Measurements from ENCODE around the gene CD86. TPM values are rescaled to one million over a fixed set of nuclear protein-coding genes. Genes with fewer than 3 reads are reported as not detected.

CD86 gene
- total RNA-seq, 1 donor: not detected

- TF ChIP-seq CTCF (IDR thresholded peaks at IDR 0.05; ENCODE audit: extremely low read depth, low read depth, low read length): no peak
- H3K27me3 ChIP-seq (ENCODE audit: insufficient read depth, low read length): peaks cover 9% of the 10 kb centered on the region
- no peak overlapping the region for H2AFZ ChIP-seq (ENCODE audit: low read length)
- H3K4me2 ChIP-seq (ENCODE audit: insufficient read depth, low read length): no peak overlapping the region
- no peak for DNase-seq (ENCODE audit: insufficient read length, low spot score, missing footprints)
- no peaks in the 10 kb centered on the region for H3K36me3 ChIP-seq (ENCODE audit: insufficient read depth, low read length)
- no peaks in the 10 kb centered on the region for H4K20me1 ChIP-seq (ENCODE audit: insufficient read depth, low read length)
- no peaks in the 10 kb centered on the region for H3K79me2 ChIP-seq (ENCODE audit: insufficient read depth, low read length)
- no peaks in the 10 kb centered on the region for H3K9me3 ChIP-seq (ENCODE audit: low read depth, low read length)
- H3K4me3 ChIP-seq (ENCODE audit: insufficient read depth, low read length): no peak overlapping the region
- H3K27ac ChIP-seq (ENCODE audit: low read depth, low read length): no peak overlapping the region
- no peaks in the 10 kb centered on the region for H3K4me1 ChIP-seq (ENCODE audit: insufficient read depth, low read length)
Observed at GRCh38 chr3:122011396-122011795, 43.8 kb upstream of the CD86 start.

- peaks cover 9% of the 10 kb centered on the region for H3K27me3 ChIP-seq (ENCODE audit: insufficient read depth, low read length)
- no peaks in the 10 kb centered on the region for H3K4me1 ChIP-seq (ENCODE audit: insufficient read depth, low read length)
- H3K36me3 ChIP-seq (ENCODE audit: insufficient read depth, low read length): no peaks in the 10 kb centered on the region
- DNase-seq (ENCODE audit: insufficient read length, low spot score, missing footprints): no peak
- no peak for TF ChIP-seq CTCF (IDR thresholded peaks at IDR 0.05; ENCODE audit: extremely low read depth, low read depth, low read length)
- no peak overlapping the region for H3K4me3 ChIP-seq (ENCODE audit: insufficient read depth, low read length)
- no peaks in the 10 kb centered on the region for H3K79me2 ChIP-seq (ENCODE audit: insufficient read depth, low read length)
- no peaks in the 10 kb centered on the region for H4K20me1 ChIP-seq (ENCODE audit: insufficient read depth, low read length)
- H3K9me3 ChIP-seq (ENCODE audit: low read depth, low read length): no peaks in the 10 kb centered on the region
- H3K4me2 ChIP-seq (ENCODE audit: insufficient read depth, low read length): no peak overlapping the region
- no peak overlapping the region for H3K27ac ChIP-seq (ENCODE audit: low read depth, low read length)
- no peak overlapping the region for H2AFZ ChIP-seq (ENCODE audit: low read length)
Observed at GRCh38 chr3:122012821-122013220, 42.3 kb upstream of the CD86 start.

GRCh38 chr3:122013448-122013925 is 41.7 kb upstream of the CD86 start:
- Histone ChIP-seq H3K4me2 (ENCODE audit: insufficient read depth, low read length) (no peak overlapping the region), H3K4me3 (ENCODE audit: insufficient read depth, low read length) (no peak overlapping the region), H2AFZ (ENCODE audit: low read length) (no peak overlapping the region), H3K79me2 (ENCODE audit: insufficient read depth, low read length) (no peaks in the 10 kb centered on the region), H3K27ac (ENCODE audit: low read depth, low read length) (no peak overlapping the region), H3K9me3 (ENCODE audit: low read depth, low read length) (no peaks in the 10 kb centered on the region), H4K20me1 (ENCODE audit: insufficient read depth, low read length) (no peaks in the 10 kb centered on the region), H3K4me1 (ENCODE audit: insufficient read depth, low read length) (no peaks in the 10 kb centered on the region), H3K36me3 (ENCODE audit: insufficient read depth, low read length) (no peaks in the 10 kb centered on the region), H3K27me3 (ENCODE audit: insufficient read depth, low read length) (peaks cover 9% of the 10 kb centered on the region)
- no peak for DNase-seq (ENCODE audit: insufficient read length, low spot score, missing footprints)
- TF ChIP-seq CTCF (IDR thresholded peaks at IDR 0.05; ENCODE audit: extremely low read depth, low read depth, low read length): no peak

- Histone ChIP-seq H3K27me3 (ENCODE audit: insufficient read depth, low read length) (peaks cover 9% of the 10 kb centered on the region), H4K20me1 (ENCODE audit: insufficient read depth, low read length) (no peaks in the 10 kb centered on the region), H3K27ac (ENCODE audit: low read depth, low read length) (no peak overlapping the region), H3K4me2 (ENCODE audit: insufficient read depth, low read length) (no peak overlapping the region), H3K4me3 (ENCODE audit: insufficient read depth, low read length) (no peak overlapping the region), H3K79me2 (ENCODE audit: insufficient read depth, low read length) (no peaks in the 10 kb centered on the region), H2AFZ (ENCODE audit: low read length) (no peak overlapping the region), H3K4me1 (ENCODE audit: insufficient read depth, low read length) (no peaks in the 10 kb centered on the region), H3K36me3 (ENCODE audit: insufficient read depth, low read length) (no peaks in the 10 kb centered on the region), H3K9me3 (ENCODE audit: low read depth, low read length) (no peaks in the 10 kb centered on the region)
- no peak for DNase-seq (ENCODE audit: insufficient read length, low spot score, missing footprints)
- TF ChIP-seq CTCF (IDR thresholded peaks at IDR 0.05; ENCODE audit: extremely low read depth, low read depth, low read length): no peak
Observed at GRCh38 chr3:122014741-122015140, 40.4 kb upstream of the CD86 start.
